OCI-LY1 (cell line): ENCODE data around the gene TXNDC17.
A peak's percentile ranks its signal among the peaks of the same experiment; 100 is the strongest.

Experiments
- H2AFZ ChIP-seq: fragments of 200-600 bp; sonication (generic), shearing (Covaris generic); 2 replicates; pipeline ENCODE4 v1.6.0; 2014; ENCODE audit warnings: antibody characterized with exemption, mild to moderate bottlenecking, low read length
- H3F3A ChIP-seq: fragments of 200-600 bp; sonication (generic), shearing (Covaris generic); 2 replicates; pipeline ENCODE4 v1.6.0; 2014; ENCODE audit warnings: mild to moderate bottlenecking, antibody characterized with exemption, low read length, moderate library complexity; ENCODE audit not compliant: insufficient read depth
- H3K27ac ChIP-seq: fragments of 200-600 bp; sonication (generic); 2 replicates; pipeline ENCODE4 v1.5.1; 2014; ENCODE audit warnings: low read length, mixed run types, mild to moderate bottlenecking, low read depth; ENCODE audit not compliant: poor library complexity, severe bottlenecking
- H3K27me3 ChIP-seq: fragments of 200-600 bp; sonication (generic); 2 replicates; pipeline ENCODE4 v1.6.0; 2014; ENCODE audit warnings: antibody characterized with exemption, mild to moderate bottlenecking, low read length, moderate library complexity; ENCODE audit not compliant: insufficient read depth
- H3K36me3 ChIP-seq: fragments of 200-600 bp; sonication (generic); 2 replicates; pipeline ENCODE4 v1.6.1; 2014; ENCODE audit warnings: mild to moderate bottlenecking, antibody characterized with exemption, low read length, moderate library complexity, mixed read lengths; ENCODE audit not compliant: insufficient read depth
- H3K4me1 ChIP-seq: fragments of 200-600 bp; sonication (generic); 2 replicates; pipeline ENCODE4 v1.5.1; 2014; ENCODE audit warnings: mild to moderate bottlenecking, low read length, moderate library complexity; ENCODE audit not compliant: insufficient read depth, severe bottlenecking
- H3K4me2 ChIP-seq: fragments of 200-600 bp; sonication (generic), shearing (Covaris generic); 2 replicates; pipeline ENCODE4 v1.6.1; 2014; ENCODE audit warnings: low read length
- H3K4me3 ChIP-seq: fragments of 200-600 bp; sonication (generic); 2 replicates; pipeline ENCODE4 v1.5.1; 2014; ENCODE audit warnings: low read length, low read depth, mild to moderate bottlenecking, mixed read lengths; ENCODE audit not compliant: poor library complexity, severe bottlenecking
- H3K79me2 ChIP-seq: fragments of 200-600 bp; shearing (Covaris generic); 2 replicates; pipeline ENCODE4 v1.6.1; 2016; ENCODE audit warnings: mixed run types, low read length, mixed read lengths; ENCODE audit not compliant: insufficient read depth
- H3K9ac ChIP-seq: fragments of 200-600 bp; sonication (generic), shearing (Covaris generic); 2 replicates; pipeline ENCODE4 v1.6.1; 2014; ENCODE audit warnings: mild to moderate bottlenecking, low read length, mixed read lengths
- H3K9me2 ChIP-seq: fragments of 200-600 bp; sonication (generic), shearing (Covaris generic); 2 replicates; pipeline ENCODE4 v1.6.1; 2014; ENCODE audit warnings: low read depth, mild to moderate bottlenecking, low read length, mixed read lengths
- H3K9me3 ChIP-seq: fragments of 200-600 bp; shearing (Covaris generic); 2 replicates; pipeline ENCODE4 v1.6.1; 2014; ENCODE audit warnings: low read length, mixed read lengths
- H4K20me1 ChIP-seq: fragments of 200-600 bp; sonication (generic), shearing (Covaris generic); 2 replicates; pipeline ENCODE4 v1.6.0; 2016; ENCODE audit warnings: mild to moderate bottlenecking, low read length; ENCODE audit not compliant: insufficient read depth
- CTCF ChIP-seq: fragments of 200-600 bp; sonication (generic), shearing (Covaris generic); IDR thresholded peaks from 2 replicates; pipeline ENCODE4 v1.5.1; 2017; ENCODE audit warnings: mild to moderate bottlenecking, antibody characterized with exemption, low read length, moderate library complexity, mixed read lengths
- EZH2 ChIP-seq: fragments of 200-600 bp; sonication (generic), shearing (Covaris generic); IDR thresholded peaks from 2 replicates; pipeline ENCODE4 v1.8.0; 2017; ENCODE audit warnings: borderline replicate concordance, mixed run types, mild to moderate bottlenecking, antibody characterized with exemption, low read length, moderate library complexity, mixed read lengths

Gene TXNDC17

GRCh38 chr17:6666077-6666521, 25.2 kb downstream of the TXNDC17 start:
- H3K36me3 ChIP-seq = 0 out of 2 replicates have a peak, but pooled peaks cover 7% of the 10 kb centered on the region
- no peaks in the 10 kb centered on the region for H3K27me3 ChIP-seq
- no peaks in the 10 kb centered on the region for H3K9me2 ChIP-seq
- no peaks in the 10 kb centered on the region for H3K79me2 ChIP-seq
- no peaks in the 10 kb centered on the region for H4K20me1 ChIP-seq
- no peak overlapping the region for H3K9ac ChIP-seq
- peaks cover 5% of the 10 kb centered on the region for H3K4me1 ChIP-seq
- H3K4me3 ChIP-seq = no peak overlapping the region
- TF ChIP-seq EZH2 = no peak
- peak; percentile 75 for TF ChIP-seq CTCF
- no peaks in the 10 kb centered on the region for H3F3A ChIP-seq
- no peak overlapping the region for H3K27ac ChIP-seq
- H3K9me3 ChIP-seq = no peaks in the 10 kb centered on the region
- H3K4me2 ChIP-seq = no peak overlapping the region
- H2AFZ ChIP-seq = no peak overlapping the region

- H3K27ac ChIP-seq = no peak overlapping the region
- H3K9ac ChIP-seq = no peak overlapping the region
- H3K9me3 ChIP-seq = no peaks in the 10 kb centered on the region
- no peaks in the 10 kb centered on the region for H3F3A ChIP-seq
- no peaks in the 10 kb centered on the region for H3K27me3 ChIP-seq
- H3K36me3 ChIP-seq = 0 out of 2 replicates have a peak, but pooled peaks cover 5% of the 10 kb centered on the region
- no peaks in the 10 kb centered on the region for H3K9me2 ChIP-seq
- no peaks in the 10 kb centered on the region for H3K79me2 ChIP-seq
- peaks cover under 1% of the 10 kb centered on the region for H3K4me1 ChIP-seq
- TF ChIP-seq EZH2 = no peak
- no peak for TF ChIP-seq CTCF
- H3K4me2 ChIP-seq = no peak overlapping the region
- H3K4me3 ChIP-seq = no peak overlapping the region
- H4K20me1 ChIP-seq = no peaks in the 10 kb centered on the region
- no peak overlapping the region for H2AFZ ChIP-seq
Measured at GRCh38 chr17:6666557-6666956, 25.7 kb downstream of the TXNDC17 start.

- no peak overlapping the region for H3K4me3 ChIP-seq
- no peak overlapping the region for H2AFZ ChIP-seq
- H4K20me1 ChIP-seq = no peaks in the 10 kb centered on the region
- H3K27ac ChIP-seq = no peak overlapping the region
- no peaks in the 10 kb centered on the region for H3K4me1 ChIP-seq
- H3K9me3 ChIP-seq = no peaks in the 10 kb centered on the region
- 0 out of 2 replicates have a peak, but pooled peaks cover 4% of the 10 kb centered on the region for H3K36me3 ChIP-seq
- no peak overlapping the region for H3K9ac ChIP-seq
- H3F3A ChIP-seq = no peaks in the 10 kb centered on the region
- H3K27me3 ChIP-seq = no peaks in the 10 kb centered on the region
- H3K79me2 ChIP-seq = no peaks in the 10 kb centered on the region
- H3K4me2 ChIP-seq = no peak overlapping the region
- no peak for TF ChIP-seq CTCF
- no peak for TF ChIP-seq EZH2
- no peaks in the 10 kb centered on the region for H3K9me2 ChIP-seq
Measured at GRCh38 chr17:6667516-6667915, 26.7 kb downstream of the TXNDC17 start.
